VCaP (cell line): Measurements from ENCODE around the gene ARPC1A.

ENCODE experiments used
- H3K27ac ChIP-seq: fragments of 450-650 bp; 2 replicates; pipeline ENCODE4 v1.5.1; 2017
- CTCF ChIP-seq: fragments of 450-650 bp; conservative IDR thresholded peaks from 2 replicates; pipeline ENCODE4 v1.5.1; 2017; ENCODE audit warnings: mild to moderate bottlenecking, moderate library complexity

Gene ARPC1A

DNA sequence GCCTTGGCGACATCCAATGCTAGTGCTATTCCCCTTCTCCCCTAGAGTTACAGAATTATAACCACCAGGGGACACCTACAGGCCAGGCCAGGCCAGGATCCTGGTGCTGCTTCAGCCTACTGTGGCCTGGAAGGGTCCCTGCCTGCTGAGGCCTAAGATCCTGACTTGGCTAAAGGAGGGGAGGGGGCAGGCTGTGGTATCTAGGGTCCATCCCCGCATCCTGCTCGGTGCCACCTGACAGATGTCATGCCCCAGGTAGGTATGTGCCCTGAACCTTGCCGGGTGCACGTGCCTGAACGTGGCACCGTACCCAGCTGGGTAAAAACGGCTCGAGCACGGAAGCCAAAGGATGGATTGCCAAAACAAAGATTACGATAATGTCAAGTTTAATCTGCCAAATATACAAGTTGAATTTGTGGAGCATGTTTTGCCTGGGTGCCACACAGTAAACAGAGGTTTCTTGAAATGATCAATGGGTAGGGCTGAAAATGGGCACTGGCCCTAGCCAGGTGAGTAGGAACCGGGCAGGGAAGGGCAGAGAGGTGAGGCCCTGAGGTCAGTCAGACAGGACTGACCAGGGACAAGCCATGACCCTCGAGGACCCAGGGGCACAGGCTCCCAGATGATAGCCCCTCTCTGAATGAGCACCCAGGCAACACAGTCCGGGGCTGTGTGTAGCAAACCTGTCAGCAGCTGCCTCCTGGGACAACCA, 70.1 kb downstream of the ARPC1A start:
- TF ChIP-seq CTCF, result no peak
- H3K27ac ChIP-seq, result peak overlapping the region; percentile 93; the same call in 1 of the 2 replicates

GRCh38 chr7:99396418-99397296, 71.0 kb downstream of the ARPC1A start:
- no peak for TF ChIP-seq CTCF

GRCh38 chr7:99397297-99397983, 71.7 kb downstream of the ARPC1A start:
- no peak overlapping the region for H3K27ac ChIP-seq
- TF ChIP-seq CTCF, result no peak

More at GRCh38 chr7:99396418-99397296, 71.0 kb downstream of the ARPC1A start:
- H3K27ac ChIP-seq, result no peak overlapping the region

DNA sequence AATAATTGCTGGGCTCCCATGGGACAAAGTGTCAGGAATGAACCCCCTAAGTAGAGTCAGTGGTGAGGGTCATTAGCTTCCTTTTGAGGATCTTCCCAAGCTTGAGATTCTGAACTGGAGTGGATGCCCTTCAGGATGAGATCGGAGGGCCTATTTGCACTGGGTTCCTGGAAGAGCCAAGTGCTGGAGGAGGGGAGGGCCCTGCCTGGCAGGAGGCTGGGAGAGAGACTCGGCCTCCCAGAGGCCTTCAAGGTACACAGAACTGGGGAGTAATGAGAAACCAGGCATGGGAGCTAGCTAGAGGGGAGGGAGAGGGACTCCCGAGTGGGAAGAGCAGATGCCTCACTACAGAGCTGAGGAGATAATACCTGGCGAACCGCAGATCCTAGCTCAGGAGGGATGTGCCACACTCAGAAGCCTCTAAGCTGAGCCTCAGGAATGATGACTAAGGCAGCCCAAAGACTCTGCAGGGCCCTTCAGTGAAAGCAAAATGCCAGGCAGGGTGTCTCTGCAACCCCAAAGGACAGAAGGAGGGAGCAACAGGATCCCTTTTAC, 73.3 kb downstream of the ARPC1A start:
- H3K27ac ChIP-seq, result no peak overlapping the region
- no peak for TF ChIP-seq CTCF

GRCh38 chr7:99399597-99399996, 73.9 kb downstream of the ARPC1A start:
- H3K27ac ChIP-seq, result no peak overlapping the region

GRCh38 chr7:99402854-99403253, 77.2 kb downstream of the ARPC1A start:
- TF ChIP-seq CTCF, result no peak

More at GRCh38 chr7:99399597-99399996, 73.9 kb downstream of the ARPC1A start:
- no peak for TF ChIP-seq CTCF

More at GRCh38 chr7:99402854-99403253, 77.2 kb downstream of the ARPC1A start:
- no peak overlapping the region for H3K27ac ChIP-seq
